ENCODE measurements around the gene CHST3.
"Not testable (repeated sequence)": the region's sequence is repeated elsewhere in the genome, so short reads cannot be mapped to it uniquely, and the experiment has no call there.

CHST3 gene

GRCh38 chr10:71964098-71964742 lies at the start of gene CHST3:
Gene CHST3 (plus strand): TSS chr10:71964395. CDS start chr10:72005843, 41,448 bp downstream.
- DNase-seq: no peak

DNA sequence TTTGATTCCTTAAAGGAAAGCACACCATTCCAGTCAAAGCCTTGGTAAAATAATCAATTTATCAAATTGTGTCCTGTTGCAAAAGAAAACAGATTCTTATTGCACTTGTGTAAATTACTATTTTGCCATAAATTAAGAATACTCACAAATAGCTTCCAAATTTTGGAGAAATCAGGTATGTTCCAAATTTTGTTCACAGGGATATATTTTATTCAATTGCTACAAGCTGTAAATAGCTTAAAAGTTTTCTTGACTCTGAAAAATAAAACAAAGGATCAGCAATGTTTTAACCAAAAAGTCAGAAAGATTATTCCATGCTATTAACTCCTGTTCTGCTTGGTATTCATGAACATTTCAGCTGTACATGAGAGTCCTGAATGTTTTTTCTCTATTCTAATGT lies 47.4 kb upstream of the CHST3 start:
- DNase-seq: no peak

GRCh38 chr10:71918992-71919391 lies 45.2 kb upstream of the CHST3 start:
- no peak for DNase-seq

- not testable (repeated sequence) for DNase-seq
These were observed 44.1 kb upstream of the CHST3 start for GRCh38 chr10:71919956-71920539.

DNA sequence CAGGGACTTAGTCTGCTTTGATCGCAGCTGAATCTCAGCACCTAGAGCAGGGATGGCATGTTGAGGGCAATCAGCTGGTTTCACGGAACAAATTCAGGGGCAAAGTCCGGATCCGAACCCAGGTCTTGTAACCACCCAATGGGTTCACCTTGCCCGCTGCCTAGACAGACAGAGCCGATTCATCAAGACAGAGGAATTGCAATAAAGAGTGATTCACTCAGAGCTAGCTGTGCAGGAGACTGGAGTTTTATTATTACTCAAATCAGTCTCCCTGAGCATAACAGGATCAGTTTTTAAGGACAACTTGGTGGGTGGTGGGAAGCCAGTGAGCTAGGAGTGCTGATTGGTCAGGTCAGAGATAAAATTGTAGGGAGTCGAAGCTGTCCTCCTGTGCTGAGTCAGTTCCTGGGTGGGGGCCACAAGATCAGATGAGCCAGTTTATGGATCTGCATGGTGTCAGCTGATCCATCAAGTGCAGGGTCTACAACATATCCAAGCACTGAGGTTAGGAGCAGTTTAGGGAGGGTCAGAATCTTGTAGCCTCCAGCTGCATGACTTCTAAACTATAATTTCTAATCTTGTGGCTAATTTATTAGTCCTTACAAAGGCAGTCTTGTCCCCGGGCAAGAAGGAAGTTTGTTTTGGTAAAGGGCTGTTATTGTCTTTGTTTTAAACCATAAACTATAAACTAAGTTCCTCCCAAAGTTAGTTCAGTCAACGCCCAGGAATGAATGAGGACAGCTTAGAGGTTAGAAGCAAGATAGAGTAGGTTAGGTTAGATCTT lies 43.5 kb upstream of the CHST3 start:
- no peak for DNase-seq

DNA sequence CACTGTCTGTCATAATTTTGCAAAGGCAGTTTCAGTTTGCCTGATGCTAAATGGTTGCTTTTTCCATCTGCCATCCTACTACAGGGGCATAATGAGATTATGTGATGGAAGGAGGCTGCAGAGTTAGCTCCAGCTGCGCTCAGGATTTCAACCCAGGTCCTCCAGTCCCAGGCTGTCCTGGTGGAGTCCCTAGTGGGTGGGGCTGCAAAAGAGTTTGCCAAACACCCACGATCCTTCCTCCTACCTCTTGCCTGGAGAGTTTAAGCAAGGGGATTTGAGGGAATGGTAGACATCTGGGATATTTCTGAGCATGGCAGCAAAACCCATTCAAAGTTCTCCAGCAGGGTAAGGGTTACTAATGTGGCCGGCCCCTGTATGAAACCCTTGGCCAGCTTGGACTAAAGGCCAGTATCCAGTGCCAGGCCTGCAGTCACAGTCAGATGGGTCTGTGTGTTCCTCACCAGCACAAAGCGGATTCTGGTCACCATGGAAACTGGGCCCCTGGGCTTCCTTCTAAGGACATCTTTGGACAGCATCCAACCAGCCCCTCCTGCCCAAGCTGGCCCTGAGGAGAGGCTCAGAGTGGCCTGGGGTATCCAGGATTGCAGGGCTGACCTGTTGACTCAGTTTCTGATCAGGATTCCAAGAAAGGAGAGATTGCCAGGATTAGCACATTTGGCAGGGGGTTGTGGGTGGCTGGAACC lies 42.7 kb upstream of the CHST3 start:
- DNase-seq: no peak

DNA sequence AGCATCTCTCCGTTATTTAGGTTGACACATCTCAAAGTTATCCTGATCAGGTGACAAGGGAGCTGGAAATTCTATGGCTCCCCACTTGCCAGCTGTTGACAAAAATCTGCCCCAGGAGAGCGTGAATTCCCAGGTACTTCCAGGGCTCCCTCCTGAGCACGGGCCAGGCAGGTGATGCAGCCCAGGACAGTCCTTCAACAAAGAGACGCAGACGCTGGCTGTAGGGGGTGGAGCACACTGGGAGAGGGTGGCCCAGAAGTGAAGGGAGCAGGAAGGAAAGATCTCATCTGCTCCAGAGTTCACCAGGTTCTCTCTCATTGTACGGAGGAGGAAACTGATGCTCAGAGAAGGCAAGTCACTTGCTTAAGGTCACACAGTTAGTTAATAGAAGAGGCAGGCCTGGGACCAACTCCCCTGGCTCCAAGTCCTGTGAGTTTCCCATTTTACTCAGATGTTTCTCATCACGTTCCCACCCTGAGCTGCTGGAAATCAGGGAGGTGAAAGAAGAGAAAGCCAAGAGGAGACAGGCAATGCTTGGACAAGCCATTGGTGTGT lies 41.0 kb upstream of the CHST3 start:
- DNase-seq: no peak

GRCh38 chr10:71924771-71925170 lies 39.4 kb upstream of the CHST3 start:
- DNase-seq: no peak

- no peak for DNase-seq
These were observed 37.0 kb upstream of the CHST3 start for GRCh38 chr10:71927159-71927558.

- no peak for DNase-seq
These were observed 36.2 kb upstream of the CHST3 start for GRCh38 chr10:71927776-71928592.

DNA sequence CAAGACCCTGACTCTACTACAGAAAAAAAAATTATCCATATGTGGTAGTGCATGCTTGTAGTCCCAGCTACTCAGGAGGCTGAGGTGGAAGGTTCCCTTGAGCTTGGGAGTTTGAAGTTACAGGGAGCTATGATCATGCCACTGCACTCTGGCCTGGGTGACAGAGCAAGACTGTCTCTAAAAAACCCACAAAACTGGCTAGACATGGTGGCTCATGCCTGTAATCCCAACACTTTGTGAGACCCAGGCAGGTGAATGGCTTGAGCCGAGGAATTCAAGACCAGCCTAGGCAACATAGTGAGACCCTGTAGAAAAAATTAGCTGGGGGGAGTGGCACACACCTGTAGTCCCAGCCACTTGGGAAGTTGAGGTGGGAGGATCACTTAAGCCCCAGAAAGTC lies 32.9 kb upstream of the CHST3 start:
- DNase-seq: no peak

GRCh38 chr10:71933651-71934050 lies 30.5 kb upstream of the CHST3 start:
- DNase-seq: no peak

GRCh38 chr10:71938211-71938610 lies 26.0 kb upstream of the CHST3 start:
- DNase-seq: no peak

DNA sequence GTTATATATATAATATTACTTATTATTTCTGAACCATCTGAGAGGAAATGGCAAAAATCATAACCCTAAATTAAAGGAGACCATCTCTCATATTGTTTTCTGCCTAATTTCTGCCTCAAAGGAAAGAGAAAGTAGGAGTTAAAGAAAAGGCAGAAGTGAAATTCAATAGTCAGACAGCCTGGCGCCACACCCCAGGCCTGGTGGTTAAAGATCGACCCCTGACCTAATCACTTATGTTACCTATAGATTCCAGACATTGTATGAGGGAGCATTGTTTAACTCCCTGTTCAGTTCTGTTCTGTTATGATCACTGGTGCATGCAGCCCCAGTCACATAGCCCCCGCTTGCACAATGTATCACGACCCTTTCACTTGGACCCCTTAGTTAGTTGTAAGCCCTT lies 24.9 kb upstream of the CHST3 start:
- DNase-seq: no peak

DNA sequence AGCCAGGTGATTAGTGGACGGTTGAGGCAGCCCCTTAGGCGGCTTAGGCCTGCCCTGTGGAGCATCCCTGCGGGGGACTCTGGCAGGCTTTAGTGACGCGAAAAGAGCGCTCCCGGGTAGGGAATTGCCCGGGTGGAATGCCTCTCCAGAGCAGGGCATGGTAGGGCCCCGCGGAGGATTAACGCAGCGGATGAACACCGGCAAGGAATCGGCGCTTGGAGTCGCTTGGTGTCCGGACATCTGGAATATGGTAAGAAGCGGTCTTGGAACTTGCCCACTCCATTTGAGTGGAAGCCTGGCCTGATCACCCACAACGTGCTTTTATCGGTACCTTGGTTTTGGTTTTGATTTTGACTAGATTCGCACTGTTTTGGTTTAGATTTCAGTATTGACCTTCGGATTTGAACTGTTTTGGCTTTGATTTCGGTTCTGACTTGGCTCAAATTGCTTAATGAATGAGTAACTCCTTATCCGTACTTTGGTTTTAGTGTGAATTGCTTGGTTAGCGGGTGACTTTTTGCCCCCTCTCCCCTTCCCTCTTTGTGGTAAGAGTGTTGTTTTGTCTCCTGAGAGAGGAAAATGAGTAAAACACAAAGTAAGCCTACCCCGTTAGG lies 24.2 kb upstream of the CHST3 start:
- DNase-seq: no peak

DNA sequence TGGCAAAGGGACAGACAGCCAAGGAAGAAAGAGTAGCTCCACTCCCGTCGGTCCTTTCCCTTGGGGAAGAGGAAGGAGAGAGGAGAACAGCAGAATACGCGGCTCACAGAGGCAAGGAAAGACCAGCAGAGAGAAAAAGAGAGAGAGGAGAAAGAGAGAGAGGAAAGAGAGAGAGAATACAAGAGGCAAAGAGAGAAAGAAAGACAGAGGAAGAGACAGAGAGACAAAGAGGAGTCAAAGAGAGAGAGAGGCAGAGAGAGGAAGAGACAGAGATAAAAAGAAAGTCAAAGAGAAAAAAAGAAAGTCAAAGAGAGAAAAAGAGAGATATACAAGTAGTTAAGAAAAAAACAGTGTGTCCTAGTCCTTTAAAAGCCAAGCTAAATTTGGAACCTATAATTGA lies 23.4 kb upstream of the CHST3 start:
- no peak for DNase-seq

- DNase-seq: no peak
These were observed 22.9 kb upstream of the CHST3 start for GRCh38 chr10:71941318-71941717.

GRCh38 chr10:71945819-71946474 lies 18.2 kb upstream of the CHST3 start:
- no peak for DNase-seq

- no peak for DNase-seq
These were observed 17.5 kb upstream of the CHST3 start for GRCh38 chr10:71946700-71947099.

DNA sequence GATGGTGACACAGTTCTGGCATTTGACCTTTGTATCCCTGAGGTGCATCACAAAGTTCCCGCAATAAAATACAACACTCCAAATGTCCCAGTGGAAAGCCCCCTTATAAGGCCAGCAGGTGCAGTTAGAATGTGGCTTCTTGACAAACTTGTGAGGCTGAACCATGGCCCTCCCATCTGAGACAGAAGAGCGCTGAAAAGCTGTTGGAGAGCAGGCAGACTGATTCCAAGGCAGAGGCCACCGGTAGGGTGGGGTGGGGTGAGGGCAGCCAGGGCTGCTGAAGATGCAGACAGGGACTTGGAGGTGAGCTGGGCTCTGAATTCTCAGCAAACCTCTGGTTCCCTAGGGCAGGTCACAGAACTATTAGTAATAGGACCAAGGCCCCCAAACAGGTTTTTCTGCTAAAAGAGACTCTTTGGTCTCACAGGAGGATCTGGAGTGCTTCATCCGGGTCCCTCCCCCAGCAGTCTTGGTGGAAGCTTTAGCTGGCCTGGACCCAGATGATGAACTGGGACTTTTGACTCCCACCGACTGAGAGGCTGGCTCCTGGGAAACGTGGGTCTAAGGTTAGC lies 15.6 kb upstream of the CHST3 start:
- DNase-seq: no peak

- DNase-seq: no peak
These were observed 13.5 kb upstream of the CHST3 start for GRCh38 chr10:71950683-71951082.

Data from bone marrow (tissue), 2 donors.